Measurements from ENCODE around the gene DGAT2L6.
"Not testable (repeated sequence)": the region's sequence is repeated elsewhere in the genome, so short reads cannot be mapped to it uniquely, and the experiment has no call there.

The DGAT2L6 gene

DNA sequence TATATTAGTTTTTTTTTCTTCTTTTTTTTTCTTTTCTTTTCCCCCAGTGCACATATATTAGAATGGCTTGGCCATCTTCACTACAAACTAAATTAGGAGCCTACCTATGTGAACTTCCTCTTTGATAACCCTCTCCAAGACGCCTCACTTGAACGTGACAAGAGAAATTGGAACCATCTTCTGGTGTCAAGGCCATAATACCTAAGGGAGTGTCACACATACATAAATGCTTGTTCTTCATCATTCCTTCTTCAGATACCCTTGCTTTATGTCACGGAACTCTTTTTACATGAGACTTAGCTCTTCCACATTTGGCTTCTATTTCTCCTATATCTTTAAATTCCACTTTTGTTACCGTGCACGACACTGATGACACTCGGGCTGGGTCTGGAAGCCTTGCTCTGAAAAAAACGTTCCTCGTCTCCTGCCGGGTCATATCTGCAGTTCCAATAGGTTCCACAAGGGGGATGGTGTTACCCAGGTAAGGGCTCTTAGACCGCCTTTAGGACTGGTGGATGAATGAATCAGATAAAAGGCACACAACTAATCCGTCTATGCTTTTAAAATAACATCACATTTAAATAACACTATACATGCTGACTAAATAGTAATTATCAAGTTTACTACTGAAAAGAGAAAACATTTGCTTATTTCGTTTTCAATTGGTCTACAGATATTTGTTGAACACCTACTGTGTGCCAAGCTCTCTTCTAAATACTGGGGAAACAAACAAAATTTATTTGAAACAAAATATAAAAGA, 19.9 kb downstream of the DGAT2L6 start:
- DNase-seq (ENCODE audit: low read depth in 3 of 3): peak; percentile 31 to 47 (median 47)

DNA sequence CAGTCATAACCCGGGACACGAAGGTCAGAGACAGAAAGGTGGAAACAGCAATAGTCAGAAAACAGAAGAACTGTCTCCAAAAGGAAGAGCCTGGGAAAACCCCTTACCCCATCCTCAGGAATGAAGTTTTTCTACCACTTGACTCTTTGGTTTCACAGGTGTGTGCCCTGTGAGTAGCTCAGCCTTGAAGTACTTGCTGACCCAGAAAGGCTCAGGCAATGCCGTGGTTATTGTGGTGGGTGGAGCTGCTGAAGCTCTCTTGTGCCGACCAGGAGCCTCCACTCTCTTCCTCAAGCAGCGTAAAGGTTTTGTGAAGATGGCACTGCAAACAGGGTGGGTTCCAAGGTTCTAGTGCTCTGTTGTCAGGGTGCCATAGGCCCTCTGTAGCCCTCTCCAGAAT, 24.4 kb downstream of the DGAT2L6 start:
- no peak for DNase-seq (ENCODE audit: low read depth in 3 of 3)

- DNase-seq (ENCODE audit: low read depth in 3 of 3): no peak
These were observed 31.2 kb downstream of the DGAT2L6 start for GRCh38 chrX:70208479-70208878.

DNA sequence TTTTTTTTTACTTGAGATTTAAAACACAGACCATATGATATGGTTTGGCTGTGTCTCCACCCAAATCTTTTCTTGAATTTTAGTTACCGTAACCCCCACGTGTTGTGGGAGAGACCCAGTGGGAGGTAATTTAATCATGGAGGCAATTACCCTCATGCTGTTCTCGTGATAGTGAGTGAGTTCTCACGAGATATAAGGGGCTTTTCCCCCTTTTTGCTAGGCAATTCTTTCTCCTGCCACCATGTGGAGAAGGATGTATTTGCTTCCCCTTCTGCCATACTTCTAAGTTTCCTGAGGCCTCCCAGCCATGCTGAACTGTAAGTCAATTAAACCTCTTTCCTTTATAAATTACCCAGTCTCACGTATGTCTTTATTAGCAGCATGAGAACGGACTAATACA, 32.3 kb downstream of the DGAT2L6 start:
- DNase-seq (ENCODE audit: low read depth in 3 of 3): not testable (repeated sequence)

- no peak for DNase-seq (ENCODE audit: low read depth in 3 of 3)
These were observed 42.9 kb downstream of the DGAT2L6 start for GRCh38 chrX:70219938-70220764.

DNA sequence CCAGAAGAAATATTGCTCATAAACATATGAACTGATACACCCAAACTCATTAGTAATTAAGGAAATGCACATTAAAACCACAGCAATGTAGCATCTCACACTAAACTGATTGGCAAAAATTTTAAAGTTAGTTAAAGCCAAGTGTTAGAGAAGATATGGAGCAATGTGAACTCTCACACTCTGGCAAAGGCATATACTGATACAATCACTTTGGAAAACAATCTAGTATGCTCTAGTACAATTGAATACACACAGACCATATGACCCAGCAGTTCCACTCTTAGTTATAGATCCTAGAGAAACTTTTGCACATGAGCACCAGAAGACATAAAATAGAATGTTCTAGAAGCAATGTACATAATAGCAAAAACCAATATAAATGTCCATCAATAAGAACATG, 48.8 kb downstream of the DGAT2L6 start:
- DNase-seq (ENCODE audit: low read depth in 3 of 3): no peak

DNA sequence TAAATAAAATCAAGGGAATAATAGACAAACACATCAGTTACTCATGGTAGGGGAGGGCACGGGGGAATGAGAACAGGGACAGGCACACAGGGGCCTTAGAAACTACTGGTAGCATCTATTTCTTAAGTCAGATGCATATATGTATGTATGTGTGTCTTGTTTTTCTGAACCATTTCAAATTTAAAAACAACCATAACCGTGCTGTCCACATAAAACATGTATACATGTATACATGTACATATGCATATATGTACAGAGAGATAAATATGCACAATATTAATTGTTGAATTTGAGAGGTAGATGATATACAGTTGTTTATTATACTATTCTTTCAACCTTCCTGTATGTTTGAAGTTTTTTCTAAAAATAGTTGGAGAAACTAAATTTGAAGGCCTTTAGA, 49.4 kb downstream of the DGAT2L6 start:
- DNase-seq (ENCODE audit: low read depth in 3 of 3): no peak

GRCh38 chrX:70231666-70232065, 54.4 kb downstream of the DGAT2L6 start:
- DNase-seq (ENCODE audit: low read depth in 3 of 3): no peak

DNA sequence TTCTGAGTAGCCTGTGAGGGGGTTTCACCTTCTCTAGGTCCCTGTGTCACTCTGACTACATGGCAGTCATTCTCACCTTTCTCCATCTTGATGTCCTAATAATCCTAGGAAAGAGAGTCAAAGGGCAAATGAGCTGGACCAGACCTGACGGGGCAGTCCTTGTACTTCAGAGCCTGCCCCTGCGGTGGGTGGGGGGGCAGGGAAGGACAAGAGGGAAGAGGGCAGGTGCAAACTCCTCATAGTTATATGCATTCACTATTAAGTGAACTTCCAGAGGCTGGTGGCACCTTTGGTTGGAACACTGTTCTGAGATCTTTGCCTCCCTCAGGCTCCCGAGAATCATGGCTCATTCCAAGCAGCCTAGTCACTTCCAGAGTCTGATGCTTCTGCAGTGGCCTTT, 57.1 kb downstream of the DGAT2L6 start, which contains the start of gene AWAT1:
TSS of gene AWAT1 (plus strand) at position 301 of the 400 bp plus-strand sequence. CDS start at position 342, 41 bp downstream.
- no peak for DNase-seq (ENCODE audit: low read depth in 3 of 3)

GRCh38 chrX:70240751-70241150, 63.5 kb downstream of the DGAT2L6 start:
- DNase-seq (ENCODE audit: low read depth in 3 of 3): no peak

GRCh38 chrX:70241501-70241900, 64.2 kb downstream of the DGAT2L6 start:
- DNase-seq (ENCODE audit: low read depth in 3 of 3): no peak

GRCh38 chrX:70243601-70244000, 66.3 kb downstream of the DGAT2L6 start:
- not testable (repeated sequence) for DNase-seq (ENCODE audit: low read depth in 3 of 3)

- DNase-seq (ENCODE audit: low read depth in 3 of 3): no peak
These were observed 67.6 kb downstream of the DGAT2L6 start for GRCh38 chrX:70244881-70245280.

DNA sequence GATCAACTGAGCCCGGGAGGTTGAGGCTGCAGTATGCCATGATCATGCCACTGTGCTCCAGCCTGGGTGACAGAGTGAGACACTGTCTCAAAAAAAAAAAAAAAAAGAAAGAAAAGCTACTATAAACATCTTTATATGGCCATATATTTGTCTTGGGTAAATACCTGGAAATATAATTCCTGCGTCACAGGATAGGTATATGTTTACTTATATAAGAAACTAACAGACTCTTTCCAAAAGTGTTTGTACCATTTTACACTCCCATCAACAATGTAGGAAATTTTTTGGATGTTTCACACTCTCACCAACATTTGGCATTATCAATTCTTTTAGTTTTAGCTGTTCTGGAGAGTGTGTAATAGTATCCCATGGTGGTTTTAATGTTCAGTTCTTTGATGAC, 70.0 kb downstream of the DGAT2L6 start:
- no peak for DNase-seq (ENCODE audit: low read depth in 3 of 3)

DNA sequence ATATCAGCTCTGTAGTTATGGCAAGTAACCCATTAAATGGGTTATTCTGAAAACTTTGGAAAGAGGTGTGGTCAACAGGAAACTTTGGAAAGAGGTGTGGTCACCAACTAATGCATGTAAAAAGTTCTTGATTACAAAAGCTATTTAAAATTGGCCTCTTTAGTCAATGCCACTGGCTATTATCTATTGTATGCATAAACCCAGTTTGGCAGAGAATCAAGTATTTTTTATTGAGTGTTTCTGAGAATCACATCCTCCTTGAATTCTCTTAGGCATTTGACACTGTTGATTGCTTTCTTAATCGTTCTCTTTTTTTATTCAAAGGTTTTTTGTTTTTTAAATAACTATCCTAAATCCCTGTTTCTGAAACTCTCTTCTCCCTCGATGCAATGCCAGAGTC, 75.2 kb downstream of the DGAT2L6 start:
- no peak for DNase-seq (ENCODE audit: low read depth in 3 of 3)

DNA sequence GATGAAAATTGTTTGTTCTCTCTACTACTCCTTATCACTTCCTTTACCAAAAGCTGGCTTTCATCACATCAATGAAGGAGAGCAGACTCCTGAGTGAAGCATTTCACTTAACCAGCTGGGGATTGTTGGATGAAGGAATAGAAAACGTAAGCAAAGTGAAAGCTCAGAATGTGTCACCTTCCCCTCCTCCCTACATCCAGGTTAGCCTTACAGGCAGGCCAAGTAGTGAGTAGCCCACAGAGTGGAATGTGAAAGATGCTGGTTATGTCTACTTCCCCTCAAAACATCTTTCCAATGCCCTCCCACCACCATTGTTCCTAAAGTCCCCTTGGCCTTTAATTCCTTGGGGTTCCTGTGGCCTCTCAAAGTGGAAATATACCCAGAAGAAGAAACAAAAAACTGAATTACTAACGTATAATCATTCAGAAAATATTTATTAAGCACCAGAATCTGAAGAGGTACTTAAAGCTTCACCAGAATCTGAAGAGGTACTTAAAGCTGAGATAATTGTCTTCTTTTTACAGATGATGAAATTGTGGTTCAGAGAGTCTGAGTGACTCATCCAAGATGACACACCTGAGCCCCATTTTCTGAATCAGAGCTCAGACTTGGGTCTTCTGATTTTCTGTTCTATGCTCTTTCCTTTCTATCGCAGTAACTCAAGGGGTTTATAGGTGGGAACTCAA, 76.2 kb downstream of the DGAT2L6 start:
- no peak for DNase-seq (ENCODE audit: low read depth in 3 of 3)

DNA sequence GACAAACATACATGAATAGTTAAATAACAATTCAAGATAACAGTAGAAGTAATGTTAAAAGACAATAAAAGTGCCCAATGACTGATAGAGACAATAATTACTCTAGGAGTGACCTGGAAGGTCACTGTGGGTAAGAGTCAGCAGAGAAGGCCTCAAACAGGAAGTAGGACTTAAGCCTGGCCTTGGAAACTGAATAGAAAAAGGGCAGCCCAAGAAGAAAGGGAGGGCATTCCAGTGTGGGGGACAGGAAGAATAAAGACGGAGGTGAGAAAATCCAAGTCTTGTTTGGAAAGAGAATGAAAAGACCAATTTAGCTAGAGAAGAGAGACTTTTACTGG, 76.7 kb downstream of the DGAT2L6 start:
- no peak for DNase-seq (ENCODE audit: low read depth in 3 of 3)

GRCh38 chrX:70254909-70255308, 77.6 kb downstream of the DGAT2L6 start:
- no peak for DNase-seq (ENCODE audit: low read depth in 3 of 3)
